Measurements from ENCODE around the gene TGFBR3.

DNA sequence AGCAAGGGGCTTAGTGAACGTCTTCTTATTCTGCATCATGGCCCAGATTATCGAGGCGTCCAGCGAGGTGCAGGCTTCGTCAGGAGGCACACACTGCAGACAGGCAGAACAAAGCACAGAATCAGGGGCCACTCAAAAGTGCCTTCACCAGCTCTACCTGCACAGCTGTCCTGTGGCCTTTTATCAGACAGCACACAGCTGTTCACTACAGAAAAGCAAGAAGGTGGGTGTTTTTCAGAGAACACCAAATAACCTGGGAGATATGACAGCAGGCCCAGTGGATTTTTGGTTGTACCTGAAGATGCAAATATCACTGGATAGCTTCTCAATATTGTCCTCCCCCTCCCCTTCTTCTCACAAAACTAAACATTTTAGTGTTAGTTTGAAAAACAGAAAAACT lies 177.3 kb downstream of the TGFBR3 start:
- TF ChIP-seq POLR2AphosphoS5 (IDR thresholded peaks at IDR 0.05; ENCODE audit: low read depth, low read length) (no peak), TAF1 (IDR thresholded peaks at IDR 0.05; ENCODE audit: borderline replicate concordance, insufficient read depth, low read length) (no peak)
- TF ChIP-seq, protein P1, sequence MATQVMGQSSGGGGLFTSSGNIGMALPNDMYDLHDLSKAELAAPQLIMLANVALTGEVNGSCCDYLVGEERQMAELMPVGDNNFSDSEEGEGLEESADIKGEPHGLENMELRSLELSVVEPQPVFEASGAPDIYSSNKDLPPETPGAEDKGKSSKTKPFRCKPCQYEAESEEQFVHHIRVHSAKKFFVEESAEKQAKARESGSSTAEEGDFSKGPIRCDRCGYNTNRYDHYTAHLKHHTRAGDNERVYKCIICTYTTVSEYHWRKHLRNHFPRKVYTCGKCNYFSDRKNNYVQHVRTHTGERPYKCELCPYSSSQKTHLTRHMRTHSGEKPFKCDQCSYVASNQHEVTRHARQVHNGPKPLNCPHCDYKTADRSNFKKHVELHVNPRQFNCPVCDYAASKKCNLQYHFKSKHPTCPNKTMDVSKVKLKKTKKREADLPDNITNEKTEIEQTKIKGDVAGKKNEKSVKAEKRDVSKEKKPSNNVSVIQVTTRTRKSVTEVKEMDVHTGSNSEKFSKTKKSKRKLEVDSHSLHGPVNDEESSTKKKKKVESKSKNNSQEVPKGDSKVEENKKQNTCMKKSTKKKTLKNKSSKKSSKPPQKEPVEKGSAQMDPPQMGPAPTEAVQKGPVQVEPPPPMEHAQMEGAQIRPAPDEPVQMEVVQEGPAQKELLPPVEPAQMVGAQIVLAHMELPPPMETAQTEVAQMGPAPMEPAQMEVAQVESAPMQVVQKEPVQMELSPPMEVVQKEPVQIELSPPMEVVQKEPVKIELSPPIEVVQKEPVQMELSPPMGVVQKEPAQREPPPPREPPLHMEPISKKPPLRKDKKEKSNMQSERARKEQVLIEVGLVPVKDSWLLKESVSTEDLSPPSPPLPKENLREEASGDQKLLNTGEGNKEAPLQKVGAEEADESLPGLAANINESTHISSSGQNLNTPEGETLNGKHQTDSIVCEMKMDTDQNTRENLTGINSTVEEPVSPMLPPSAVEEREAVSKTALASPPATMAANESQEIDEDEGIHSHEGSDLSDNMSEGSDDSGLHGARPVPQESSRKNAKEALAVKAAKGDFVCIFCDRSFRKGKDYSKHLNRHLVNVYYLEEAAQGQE (IDR thresholded peaks at IDR 0.05; ENCODE audit: insufficient read depth in 1 of 2, low read depth in 2 of 2, low read length in 2 of 2) = no peak
